ENCODE results near the gene CEACAM16. TPM values are rescaled to one million over a fixed set of nuclear protein-coding genes. Genes with fewer than 3 reads are reported as not detected.

The CEACAM16 gene
- polyA plus RNA-seq, 1 donor (not counting 4 experiments of a cell fraction or from before 2014, with no cell fraction given) = not detected

GRCh38 chr19:44722131-44723121, 23.5 kb downstream of the CEACAM16 start:
- dilution Hi-C loops (cut with MboI; ENCODE audit: extremely low pct_ligation_motif_present, low sequenced_read_pairs) = no loop called here

GRCh38 chr19:44723299-44723951, 24.5 kb downstream of the CEACAM16 start:
- no peaks in the 10 kb centered on the region for H3K36me3 ChIP-seq (ENCODE audit: control insufficient read depth in 2 of 2, extremely low read depth in 1 of 2, insufficient read depth in 2 of 2, low read length in 2 of 2)
- no peak overlapping the region for H3K27ac ChIP-seq (ENCODE audit: control insufficient read depth, insufficient read depth, low read length)
- TF ChIP-seq CTCF (optimal IDR thresholded peaks at IDR 0.05 in 1 of 3, IDR thresholded peaks at IDR 0.05 in 1 of 3, conservative IDR thresholded peaks at IDR 0.05 in 1 of 3; ENCODE audit: extremely low read depth in 1 of 3, insufficient read depth in 2 of 3, low read length in 3 of 3) (no peak), EZH2 (IDR thresholded peaks at IDR 0.05; ENCODE audit: low read length) (no peak)
- H3K27me3 ChIP-seq (ENCODE audit: control insufficient read depth, extremely low read depth, insufficient read depth, low read length) = no peaks in the 10 kb centered on the region
- no peaks in the 10 kb centered on the region for H4K20me1 ChIP-seq (ENCODE audit: control insufficient read depth, extremely low read depth, insufficient read depth, low read length)
- no peaks in the 10 kb centered on the region for H3K9me3 ChIP-seq (ENCODE audit: control insufficient read depth, low read depth, low read length)
- no peaks in the 10 kb centered on the region for H3K79me2 ChIP-seq (ENCODE audit: control insufficient read depth, insufficient read depth, low read length)
- peaks cover 17% of the 10 kb centered on the region for H3K4me1 ChIP-seq (ENCODE audit: control insufficient read depth, extremely low read depth, insufficient read depth, low read length)
- no peak overlapping the region for H3K4me3 ChIP-seq (ENCODE audit: control insufficient read depth in 2 of 3, extremely low read depth in 1 of 3, insufficient read depth in 2 of 3, low read depth in 1 of 3, low read length in 3 of 3)
- H3K9ac ChIP-seq (ENCODE audit: control insufficient read depth, extremely low read depth, insufficient read depth, low read length) = no peak overlapping the region
- FAIRE-seq (no peak), DNase-seq (ENCODE audit: low read depth, low spot score) (no peak)
- dilution Hi-C loops (cut with MboI; ENCODE audit: extremely low pct_ligation_motif_present, low sequenced_read_pairs) = no loop called here
- H3K4me2 ChIP-seq (ENCODE audit: control insufficient read depth, extremely low read depth, insufficient read depth, low read depth, low read length) = no peak overlapping the region
- no peaks in the 10 kb centered on the region for H3K9me1 ChIP-seq (ENCODE audit: control insufficient read depth, extremely low read depth, insufficient read depth, low read length)
- no peak overlapping the region for H2AFZ ChIP-seq (ENCODE audit: control insufficient read depth, low read length)

More at GRCh38 chr19:44722131-44723121, 23.5 kb downstream of the CEACAM16 start:
- Histone ChIP-seq H3K27me3 (ENCODE audit: control insufficient read depth, extremely low read depth, insufficient read depth, low read length) (no peaks in the 10 kb centered on the region), H3K27ac (ENCODE audit: control insufficient read depth, insufficient read depth, low read length) (no peak overlapping the region), H3K9me3 (ENCODE audit: control insufficient read depth, low read depth, low read length) (no peaks in the 10 kb centered on the region), H4K20me1 (ENCODE audit: control insufficient read depth, extremely low read depth, insufficient read depth, low read length) (no peaks in the 10 kb centered on the region), H3K4me2 (ENCODE audit: control insufficient read depth, extremely low read depth, insufficient read depth, low read depth, low read length) (no peak overlapping the region), H3K36me3 (ENCODE audit: control insufficient read depth in 2 of 2, extremely low read depth in 1 of 2, insufficient read depth in 2 of 2, low read length in 2 of 2) (no peaks in the 10 kb centered on the region), H2AFZ (ENCODE audit: control insufficient read depth, low read length) (no peak overlapping the region), H3K4me3 (ENCODE audit: control insufficient read depth in 2 of 3, extremely low read depth in 1 of 3, insufficient read depth in 2 of 3, low read depth in 1 of 3, low read length in 3 of 3) (no peak overlapping the region), H3K9ac (ENCODE audit: control insufficient read depth, extremely low read depth, insufficient read depth, low read length) (no peak overlapping the region), H3K4me1 (ENCODE audit: control insufficient read depth, extremely low read depth, insufficient read depth, low read length) (peaks cover 20% of the 10 kb centered on the region), H3K79me2 (ENCODE audit: control insufficient read depth, insufficient read depth, low read length) (no peaks in the 10 kb centered on the region), H3K9me1 (ENCODE audit: control insufficient read depth, extremely low read depth, insufficient read depth, low read length) (no peaks in the 10 kb centered on the region)
- no peak for FAIRE-seq
- DNase-seq (ENCODE audit: low read depth, low spot score) = no peak
- no peak for TF ChIP-seq CTCF (optimal IDR thresholded peaks at IDR 0.05 in 1 of 3, IDR thresholded peaks at IDR 0.05 in 1 of 3, conservative IDR thresholded peaks at IDR 0.05 in 1 of 3; ENCODE audit: extremely low read depth in 1 of 3, insufficient read depth in 2 of 3, low read length in 3 of 3)
- no peak for TF ChIP-seq EZH2 (IDR thresholded peaks at IDR 0.05; ENCODE audit: low read length)
